ENCODE results near the gene STIM1.
"Not testable (repeated sequence)": the region's sequence is repeated elsewhere in the genome, so short reads cannot be mapped to it uniquely, and the experiment has no call there.

Gene STIM1

DNA sequence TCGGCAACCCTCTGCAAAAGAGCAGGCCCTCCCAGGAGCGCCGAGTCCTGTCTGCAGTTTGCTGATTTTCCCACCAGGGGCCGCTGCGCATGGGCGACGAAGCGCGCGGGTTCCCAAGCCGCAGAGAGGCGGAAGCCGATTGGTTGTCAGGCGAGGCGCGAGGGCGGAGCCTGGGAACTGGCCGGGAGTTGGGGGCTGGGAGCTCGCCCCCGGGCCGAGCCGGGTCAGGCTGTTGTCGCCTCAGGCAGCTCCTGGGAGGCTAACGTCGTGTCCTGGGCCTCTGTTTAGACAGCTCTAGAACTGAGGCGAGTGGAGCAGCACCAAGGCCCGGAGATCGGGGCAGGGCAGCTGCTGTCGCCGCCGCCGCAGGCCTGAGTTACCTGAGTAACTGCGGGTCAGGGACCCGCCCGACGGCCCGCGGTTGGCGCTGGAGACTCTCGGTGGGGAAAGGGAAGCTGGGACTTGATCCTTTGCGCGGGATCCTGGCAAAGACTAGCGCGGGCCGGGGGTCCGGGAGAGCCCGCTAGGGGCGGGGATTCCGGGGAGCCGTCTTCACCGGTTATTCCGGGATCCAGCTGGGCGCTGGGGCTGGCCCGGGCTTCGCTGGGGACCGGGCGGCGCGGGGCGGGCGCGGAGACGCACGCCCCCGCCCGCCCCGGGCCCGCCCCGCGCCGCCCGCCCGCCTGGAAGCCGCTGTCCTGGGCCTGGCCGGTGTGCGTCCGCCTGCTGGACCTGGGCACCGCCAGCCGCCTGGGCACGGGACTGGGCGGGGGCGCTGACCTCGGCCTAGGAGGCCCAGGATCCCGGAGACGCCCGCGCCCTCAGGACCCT, at the start of gene STIM1:
STIM1 (plus strand) TSS at position 688 of the 831 bp plus-strand sequence. CDS start 607 bp downstream, outside the sequence.
- Histone ChIP-seq H3K27ac (ENCODE audit: low read length) (no peak within 1 kb of the TSS), H3K4me1 (ENCODE audit: insufficient read depth, low read length) (peaks cover 17% of the 10 kb centered on the region), H3K36me3 (ENCODE audit: insufficient read depth, low read depth, low read length) (no peaks in the 10 kb centered on the region), H3K9me3 (ENCODE audit: insufficient read depth, low read depth, low read length) (no peaks in the 10 kb centered on the region), H3K9ac (ENCODE audit: low read depth, low read length) (peak within 1 kb of the TSS; percentile 67; the same call in 1 of the 2 replicates), H3K4me3 (ENCODE audit: low read length) (peak within 1 kb of the TSS; percentile 82), H3K27me3 (ENCODE audit: insufficient read depth, low read length) (peaks cover 21% of the 10 kb centered on the region)

DNA sequence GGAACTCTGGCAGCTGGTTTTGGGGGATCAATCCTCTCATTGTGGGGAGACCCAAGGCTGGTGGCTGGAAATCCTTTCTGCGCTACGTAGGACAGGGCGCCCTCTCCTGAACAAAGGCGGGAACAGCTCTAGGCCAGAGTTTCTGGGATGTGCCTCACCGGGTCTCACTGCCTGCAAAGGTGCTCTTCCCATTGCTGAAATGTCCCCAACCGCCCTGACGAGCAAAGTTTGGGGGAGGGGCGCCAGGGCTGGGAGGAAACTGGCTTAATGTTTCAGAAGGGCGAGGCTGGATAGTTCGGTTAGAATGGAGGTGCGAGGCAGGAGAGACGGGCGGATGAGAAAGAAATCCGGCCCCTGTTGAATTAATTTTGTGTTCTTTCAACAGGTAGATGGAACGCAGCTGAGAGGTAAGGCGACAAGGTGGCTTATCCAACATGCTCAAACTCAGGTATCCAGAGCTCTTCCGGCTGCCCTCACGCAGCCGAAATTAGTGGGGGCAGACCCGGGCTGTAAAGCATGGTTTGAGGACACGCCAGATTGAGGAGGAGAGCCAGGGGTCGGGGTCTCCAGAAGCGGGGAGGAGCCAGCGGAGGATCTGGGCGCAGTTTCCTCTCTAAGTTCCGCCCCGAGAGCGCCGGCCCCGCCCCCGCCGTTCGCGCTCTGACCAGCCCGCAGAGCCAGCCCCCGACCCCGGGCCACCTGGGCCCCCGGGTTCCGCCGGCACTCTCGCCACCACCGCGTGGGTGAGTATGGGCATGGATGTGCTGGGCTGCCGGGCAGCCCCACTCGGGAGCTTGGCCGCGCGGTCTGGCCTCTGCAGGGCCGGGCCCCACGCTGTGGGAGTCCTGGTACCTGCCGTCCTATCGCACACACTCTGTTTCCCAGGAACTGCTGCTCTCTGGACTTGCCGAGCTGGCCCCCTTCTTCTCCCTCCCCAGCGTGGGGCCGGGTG, 47.3 kb upstream of the STIM1 start, which contains the start of gene PGAP2:
PGAP2 (plus strand) TSS at position 652 of the 952 bp plus-strand sequence. CDS start 2,700 bp downstream, outside the sequence.
- Histone ChIP-seq H3K27ac (ENCODE audit: low read length) (no peak within 1 kb of the TSS), H3K4me3 (ENCODE audit: low read length) (peak within 1 kb of the TSS; percentile 80), H3K9me3 (ENCODE audit: insufficient read depth, low read depth, low read length) (no peaks in the 10 kb centered on the region)

DNA sequence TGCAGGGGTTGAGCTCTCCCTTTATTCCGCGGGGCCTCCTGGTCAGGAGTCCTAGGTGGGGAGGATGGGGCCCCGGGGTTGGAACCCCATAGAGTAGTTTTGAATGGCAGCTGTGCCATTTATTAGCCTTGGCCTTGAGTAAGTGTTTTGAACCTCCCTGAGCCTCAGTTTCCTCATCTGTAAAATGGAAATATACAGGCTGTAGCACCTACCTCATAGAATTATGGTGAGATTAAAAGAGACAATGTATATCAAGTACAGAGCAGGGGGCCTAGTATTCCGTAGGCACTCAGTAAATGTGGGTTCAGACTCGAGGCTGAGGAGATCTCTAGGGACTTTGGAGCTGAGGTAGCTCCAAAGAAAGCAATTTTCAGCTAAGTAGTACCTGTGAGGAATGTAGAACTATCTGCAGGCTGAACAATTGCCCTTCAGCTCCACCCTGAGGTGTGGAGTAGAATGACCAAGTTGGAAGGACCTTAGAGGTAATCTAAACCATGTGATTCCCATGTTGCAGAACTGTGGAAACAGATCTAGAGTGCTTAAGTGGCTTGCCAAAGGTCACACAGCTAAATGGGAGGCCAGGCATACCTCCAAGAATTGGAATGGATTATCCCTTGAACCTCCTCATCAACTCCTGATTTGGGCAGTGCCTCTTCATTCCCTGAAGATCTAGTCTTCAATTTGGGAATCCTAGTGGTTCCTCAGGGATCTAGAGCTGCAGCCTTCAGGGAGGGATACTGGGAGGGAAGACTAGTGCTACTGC, 46.4 kb upstream of the STIM1 start:
- H3K27ac ChIP-seq (ENCODE audit: low read length) = no peak overlapping the region

More for the DNA sequence above, 47.3 kb upstream of the STIM1 start, which contains the start of gene PGAP2:
- peak within 1 kb of the TSS; percentile 82; the same call in 1 of the 2 replicates for H3K9ac ChIP-seq (ENCODE audit: low read depth, low read length)
- no peaks in the 10 kb centered on the region for H3K27me3 ChIP-seq (ENCODE audit: insufficient read depth, low read length)
- H3K36me3 ChIP-seq (ENCODE audit: insufficient read depth, low read depth, low read length) = no peaks in the 10 kb centered on the region
- peaks cover 5% of the 10 kb centered on the region; the same call in 1 of the 2 replicates for H3K4me1 ChIP-seq (ENCODE audit: insufficient read depth, low read length)

DNA sequence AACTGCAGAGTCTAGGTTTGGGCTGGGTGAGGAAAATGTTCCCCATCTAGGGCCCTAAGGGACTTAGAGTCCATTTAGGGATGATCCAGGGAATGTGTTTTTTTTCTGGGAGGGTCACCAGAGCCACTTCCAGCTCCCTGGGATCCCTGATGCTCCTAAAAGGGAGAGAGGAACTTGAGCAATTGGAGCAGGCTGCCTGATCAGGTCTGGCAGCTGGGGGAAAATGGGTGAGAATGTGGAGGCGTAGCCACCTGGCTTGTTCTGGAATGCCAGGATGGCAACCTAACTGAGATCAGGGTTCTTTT, 45.9 kb upstream of the STIM1 start:
- Histone ChIP-seq H3K4me3 (ENCODE audit: low read length) (peak overlapping the region; percentile 80; the same call in 1 of the 2 replicates), H3K4me1 (ENCODE audit: insufficient read depth, low read length) (peaks cover 5% of the 10 kb centered on the region; the same call in 1 of the 2 replicates)

More for the DNA sequence above, 46.4 kb upstream of the STIM1 start:
- Histone ChIP-seq H3K4me3 (ENCODE audit: low read length) (peak overlapping the region; percentile 80), H3K27me3 (ENCODE audit: insufficient read depth, low read length) (no peaks in the 10 kb centered on the region), H3K9ac (ENCODE audit: low read depth, low read length) (peak overlapping the region; percentile 82; the same call in 1 of the 2 replicates), H3K9me3 (ENCODE audit: insufficient read depth, low read depth, low read length) (no peaks in the 10 kb centered on the region), H3K36me3 (ENCODE audit: insufficient read depth, low read depth, low read length) (no peaks in the 10 kb centered on the region), H3K4me1 (ENCODE audit: insufficient read depth, low read length) (peaks cover 5% of the 10 kb centered on the region; the same call in 1 of the 2 replicates)

DNA sequence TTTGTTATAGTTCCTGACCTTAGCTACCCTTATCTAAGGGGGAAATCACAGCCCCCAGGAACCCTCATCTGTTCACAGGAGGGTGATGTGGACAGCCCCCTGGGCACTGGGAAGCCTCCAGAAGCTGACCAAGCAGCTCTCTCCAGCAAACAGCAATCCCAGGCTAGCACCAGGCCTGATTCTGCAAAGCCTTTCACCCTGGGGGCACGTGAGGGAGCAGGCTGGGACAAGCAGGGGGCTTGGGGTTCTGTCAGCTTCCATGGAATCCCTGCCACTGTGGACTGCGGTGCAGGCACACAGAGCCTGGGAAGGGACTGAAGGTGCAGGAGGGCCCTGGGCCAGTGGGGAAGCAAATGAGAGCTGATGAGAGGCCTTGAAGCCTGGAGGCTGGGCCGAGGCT, 45.0 kb upstream of the STIM1 start:
- Histone ChIP-seq H3K36me3 (ENCODE audit: insufficient read depth, low read depth, low read length) (no peaks in the 10 kb centered on the region), H3K4me1 (ENCODE audit: insufficient read depth, low read length) (peaks cover 5% of the 10 kb centered on the region; the same call in 1 of the 2 replicates), H3K4me3 (ENCODE audit: low read length) (no peak overlapping the region), H3K9me3 (ENCODE audit: insufficient read depth, low read depth, low read length) (no peaks in the 10 kb centered on the region), H3K27ac (ENCODE audit: low read length) (no peak overlapping the region), H3K27me3 (ENCODE audit: insufficient read depth, low read length) (no peaks in the 10 kb centered on the region), H3K9ac (ENCODE audit: low read depth, low read length) (no peak overlapping the region; the same call in 1 of the 2 replicates)

More for the DNA sequence above, 45.9 kb upstream of the STIM1 start:
- Histone ChIP-seq H3K9me3 (ENCODE audit: insufficient read depth, low read depth, low read length) (no peaks in the 10 kb centered on the region), H3K27ac (ENCODE audit: low read length) (no peak overlapping the region), H3K9ac (ENCODE audit: low read depth, low read length) (peak overlapping the region; percentile 9; the same call in 1 of the 2 replicates), H3K27me3 (ENCODE audit: insufficient read depth, low read length) (no peaks in the 10 kb centered on the region), H3K36me3 (ENCODE audit: insufficient read depth, low read depth, low read length) (no peaks in the 10 kb centered on the region)

DNA sequence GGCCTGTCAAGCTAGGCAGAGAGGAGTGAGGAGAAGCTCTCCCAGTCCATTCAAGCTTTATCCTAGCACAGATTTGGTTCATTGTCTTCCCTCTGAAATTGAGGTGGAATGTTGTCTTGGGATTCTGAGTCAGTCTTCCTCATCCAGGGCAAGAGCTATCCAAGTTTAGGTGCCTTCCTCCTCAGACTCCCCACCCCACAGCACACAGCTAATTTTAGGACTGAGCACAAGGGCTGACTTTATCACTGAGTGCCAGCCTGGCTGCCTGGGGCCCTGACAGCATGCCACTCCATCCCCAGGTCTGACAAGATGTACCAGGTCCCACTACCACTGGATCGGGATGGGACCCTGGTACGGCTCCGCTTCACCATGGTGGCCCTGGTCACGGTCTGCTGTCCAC, 44.5 kb upstream of the STIM1 start:
- peaks cover 5% of the 10 kb centered on the region; the same call in 1 of the 2 replicates for H3K4me1 ChIP-seq (ENCODE audit: insufficient read depth, low read length)
- H3K27ac ChIP-seq (ENCODE audit: low read length) = no peak overlapping the region
- H3K36me3 ChIP-seq (ENCODE audit: insufficient read depth, low read depth, low read length) = no peaks in the 10 kb centered on the region
- no peaks in the 10 kb centered on the region for H3K27me3 ChIP-seq (ENCODE audit: insufficient read depth, low read length)
- H3K9me3 ChIP-seq (ENCODE audit: insufficient read depth, low read depth, low read length) = no peaks in the 10 kb centered on the region
- no peak overlapping the region for H3K4me3 ChIP-seq (ENCODE audit: low read length)
- no peak overlapping the region for H3K9ac ChIP-seq (ENCODE audit: low read depth, low read length)

DNA sequence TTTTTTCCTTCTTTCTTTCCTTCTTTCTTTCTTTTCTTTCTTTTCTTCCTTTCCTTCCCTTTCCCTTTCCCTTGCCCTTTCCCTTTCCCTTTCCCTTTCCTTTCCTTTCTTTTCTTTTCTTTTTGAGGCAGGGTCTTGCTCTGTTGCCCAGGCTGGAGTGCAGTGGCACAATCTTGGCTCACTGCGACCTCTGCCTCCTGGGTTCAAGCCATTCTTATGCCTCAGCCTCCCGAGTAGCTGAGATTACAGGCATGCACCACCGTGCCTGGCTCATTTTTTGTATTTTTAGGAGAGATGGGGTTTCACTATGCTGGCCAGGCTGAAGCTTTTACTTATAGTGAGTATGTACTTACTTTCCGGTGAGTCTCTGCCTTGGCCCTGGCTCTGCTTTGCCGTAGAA, 40.6 kb upstream of the STIM1 start:
- peaks cover 13% of the 10 kb centered on the region; the same call in 1 of the 2 replicates for H3K36me3 ChIP-seq (ENCODE audit: insufficient read depth, low read depth, low read length)
- H3K9me3 ChIP-seq (ENCODE audit: insufficient read depth, low read depth, low read length); H3K4me3 ChIP-seq (ENCODE audit: low read length); H3K27me3 ChIP-seq (ENCODE audit: insufficient read depth, low read length); H3K4me1 ChIP-seq (ENCODE audit: insufficient read depth, low read length); H3K27ac ChIP-seq (ENCODE audit: low read length); H3K9ac ChIP-seq (ENCODE audit: low read depth, low read length): not testable (repeated sequence)

DNA sequence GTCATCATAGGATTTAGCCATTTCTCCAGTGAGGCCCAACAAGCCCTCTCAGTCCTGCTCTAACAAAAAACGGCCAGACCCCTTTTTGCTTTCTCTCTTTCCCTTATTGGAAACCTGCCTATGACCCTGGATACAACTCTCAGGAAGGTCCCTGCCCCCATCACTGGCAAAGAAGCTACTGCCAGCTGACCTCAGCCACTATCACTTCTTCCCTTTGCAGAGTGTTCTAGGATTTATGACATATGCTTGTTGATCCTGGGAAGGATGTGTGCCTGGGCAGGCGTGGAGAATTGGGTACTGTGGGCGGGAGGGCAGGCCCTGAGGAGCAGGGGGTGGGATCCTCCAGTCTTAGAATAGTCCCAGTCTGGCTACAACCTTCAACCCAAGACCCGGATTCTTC, 39.6 kb upstream of the STIM1 start:
- Histone ChIP-seq H3K27me3 (ENCODE audit: insufficient read depth, low read length) (no peaks in the 10 kb centered on the region), H3K4me3 (ENCODE audit: low read length) (no peak overlapping the region), H3K36me3 (ENCODE audit: insufficient read depth, low read depth, low read length) (peaks cover 16% of the 10 kb centered on the region; the same call in 1 of the 2 replicates), H3K9me3 (ENCODE audit: insufficient read depth, low read depth, low read length) (no peaks in the 10 kb centered on the region), H3K27ac (ENCODE audit: low read length) (no peak overlapping the region), H3K9ac (ENCODE audit: low read depth, low read length) (no peak overlapping the region), H3K4me1 (ENCODE audit: insufficient read depth, low read length) (no peaks in the 10 kb centered on the region)

DNA sequence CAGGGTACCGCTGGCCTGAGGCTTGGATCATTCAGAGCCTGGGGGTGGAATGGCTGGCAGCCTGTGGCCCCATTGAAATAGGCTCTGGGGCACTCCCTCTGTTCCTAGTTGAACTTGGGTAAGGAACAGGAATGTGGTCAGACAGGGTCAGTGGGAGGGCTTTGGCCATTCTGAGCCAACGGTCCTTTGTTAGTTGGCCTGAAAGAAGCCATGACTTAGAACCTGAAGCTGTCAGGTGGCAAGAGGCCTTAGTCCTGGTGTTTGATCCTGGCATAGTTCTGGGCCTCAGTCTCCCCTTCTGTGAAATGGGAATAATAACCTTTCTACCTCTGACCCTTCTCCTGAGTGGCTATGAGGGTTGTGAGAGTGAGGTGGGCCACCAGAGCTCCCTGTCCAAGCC, 38.8 kb upstream of the STIM1 start:
- no peak overlapping the region for H3K27ac ChIP-seq (ENCODE audit: low read length)
- no peaks in the 10 kb centered on the region for H3K9me3 ChIP-seq (ENCODE audit: insufficient read depth, low read depth, low read length)
- no peaks in the 10 kb centered on the region for H3K4me1 ChIP-seq (ENCODE audit: insufficient read depth, low read length)
- H3K4me3 ChIP-seq (ENCODE audit: low read length) = no peak overlapping the region
- no peak overlapping the region for H3K9ac ChIP-seq (ENCODE audit: low read depth, low read length)
- H3K36me3 ChIP-seq (ENCODE audit: insufficient read depth, low read depth, low read length) = peaks cover 18% of the 10 kb centered on the region; the same call in 1 of the 2 replicates
- no peaks in the 10 kb centered on the region for H3K27me3 ChIP-seq (ENCODE audit: insufficient read depth, low read length)

DNA sequence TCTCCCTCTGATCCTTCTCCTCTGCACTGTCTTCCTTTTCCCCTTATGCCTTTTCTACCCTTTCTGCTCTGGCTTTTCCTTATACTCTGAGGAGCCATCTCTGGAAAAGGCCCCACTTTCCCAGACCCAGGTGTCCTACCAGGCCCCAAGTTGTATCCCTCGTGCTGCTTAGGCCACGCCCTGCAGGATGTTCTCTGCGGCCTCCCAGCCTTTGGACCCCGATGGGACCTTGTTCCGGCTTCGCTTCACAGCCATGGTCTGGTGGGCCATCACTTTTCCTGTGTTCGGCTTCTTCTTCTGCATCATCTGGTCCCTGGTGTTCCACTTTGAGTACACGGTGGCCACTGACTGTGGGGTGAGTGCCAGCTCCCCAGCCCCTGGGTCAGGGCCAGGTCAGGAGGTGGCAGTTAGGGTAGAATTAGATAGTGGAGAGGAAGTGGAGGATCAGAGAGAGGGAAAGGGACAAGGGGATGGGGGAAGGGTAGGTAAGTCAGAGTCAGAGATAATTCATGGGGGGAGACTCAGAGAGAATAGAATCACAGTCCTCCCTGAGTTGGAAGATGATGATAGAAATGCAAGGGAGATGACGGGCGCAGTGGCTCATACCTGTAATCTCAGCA, 38.2 kb upstream of the STIM1 start:
- Histone ChIP-seq H3K27me3 (ENCODE audit: insufficient read depth, low read length) (no peaks in the 10 kb centered on the region), H3K4me1 (ENCODE audit: insufficient read depth, low read length) (no peaks in the 10 kb centered on the region)

More for the DNA sequence above, 38.2 kb upstream of the STIM1 start:
- peaks cover 18% of the 10 kb centered on the region; the same call in 1 of the 2 replicates for H3K36me3 ChIP-seq (ENCODE audit: insufficient read depth, low read depth, low read length)
- H3K4me3 ChIP-seq (ENCODE audit: low read length) = no peak overlapping the region
- no peak overlapping the region for H3K9ac ChIP-seq (ENCODE audit: low read depth, low read length)
- H3K27ac ChIP-seq (ENCODE audit: low read length) = no peak overlapping the region
- H3K9me3 ChIP-seq (ENCODE audit: insufficient read depth, low read depth, low read length) = no peaks in the 10 kb centered on the region

Data from iPS-20b (cell line).